GM18907 (cell line): ENCODE data around the gene S100A6.

ENCODE experiments used
- ATAC-seq: cut with Tn5 transposase; IDR thresholded peaks from one replicate; pipeline ENCODE4 v1.9.1; 2021; ENCODE audit warnings: mild to moderate bottlenecking, moderate library complexity; ENCODE audit not compliant: unreplicated experiment

Gene S100A6

GRCh38 chr1:153546796-153547559, 11.2 kb upstream of the S100A6 start:
- no peak for ATAC-seq

- ATAC-seq = no peak
These were observed 10.6 kb upstream of the S100A6 start for GRCh38 chr1:153546371-153546770.

- peak; percentile 64 for ATAC-seq
These were observed 9.6 kb upstream of the S100A6 start, which contains the start of gene S100A4 for GRCh38 chr1:153545067-153546055. Gene S100A4, minus strand, starts transcription at chr1:153545806. Its CDS starts 1,012 bp downstream, at chr1:153544794.

- ATAC-seq = no peak
These were observed 8.8 kb upstream of the S100A6 start for GRCh38 chr1:153544453-153545066.

GRCh38 chr1:153543736-153544135, 7.9 kb upstream of the S100A6 start:
- no peak for ATAC-seq

- ATAC-seq = no peak
These were observed 7.3 kb upstream of the S100A6 start for GRCh38 chr1:153542956-153543711.

- no peak for ATAC-seq
These were observed 6.1 kb upstream of the S100A6 start for GRCh38 chr1:153541641-153542590.

GRCh38 chr1:153540394-153541361, 4.9 kb upstream of the S100A6 start, which contains the start of gene S100A5:
Gene S100A5, minus strand, starts transcription at chr1:153540934. Its CDS starts 743 bp downstream, at chr1:153540191.
- no peak for ATAC-seq

GRCh38 chr1:153539395-153540093, 3.8 kb upstream of the S100A6 start:
- no peak for ATAC-seq

GRCh38 chr1:153538315-153538821, 2.6 kb upstream of the S100A6 start:
- ATAC-seq = no peak

GRCh38 chr1:153537376-153537730, 1.6 kb upstream of the S100A6 start:
- no peak for ATAC-seq

- ATAC-seq = no peak
These were observed 1.0 kb upstream of the S100A6 start for GRCh38 chr1:153536671-153537375.

- ATAC-seq = peak; percentile 51
These were observed 350 bp upstream of the S100A6 start for GRCh38 chr1:153536012-153536670.

- no peak for ATAC-seq
These were observed 908 bp downstream of the S100A6 start for GRCh38 chr1:153534925-153535241.

- ATAC-seq = no peak
These were observed 1.4 kb downstream of the S100A6 start for GRCh38 chr1:153534226-153534924.

GRCh38 chr1:153533689-153534201, 2.0 kb downstream of the S100A6 start:
- ATAC-seq = no peak
